H1 (cell line): Measurements from ENCODE around the gene UGT1A9. TPM values are rescaled to one million over a fixed set of nuclear protein-coding genes. Genes with fewer than 3 reads are reported as not detected.

Source experiments
- ATF2 ChIP-seq: IDR thresholded peaks from 2 replicates; pipeline ENCODE4 v1.6.1; 2012; ENCODE audit warnings: low read length, inconsistent platforms
- ATF3 ChIP-seq: IDR thresholded peaks from 2 replicates; pipeline ENCODE4 v1.6.1; 2011; ENCODE audit warnings: low read depth, mild to moderate bottlenecking, low read length; ENCODE audit not compliant: insufficient read depth
- BRCA1 ChIP-seq: IDR thresholded peaks from 2 replicates; pipeline ENCODE4 v1.6.1; 2012; ENCODE audit warnings: low read depth, low read length, improper control_type of control experiment
- CTCF ChIP-seq, 3 experiments: IDR thresholded peaks; 1 replicate in 2 of 3; 2 replicates in 1 of 3; pipeline versions ENCODE4 v1.5.1 to v1.6.1; 2011; ENCODE audit warnings: low read length in 3 of 3, mild to moderate bottlenecking in 3 of 3, inconsistent platforms in 2 of 3, low read depth in 1 of 3, moderate library complexity in 1 of 3; ENCODE audit not compliant: insufficient read depth in 1 of 3; ENCODE audit errors: control extremely low read depth in 1 of 3
- E2F6 ChIP-seq: IDR thresholded peaks from 2 replicates; pipeline ENCODE4 v1.6.1; 2012; ENCODE audit warnings: inconsistent platforms
- FOSL1 ChIP-seq: IDR thresholded peaks from 2 replicates; pipeline ENCODE4 v1.6.1; 2011; ENCODE audit warnings: mild to moderate bottlenecking, low read depth, low read length, moderate library complexity; ENCODE audit not compliant: insufficient read depth
- polyA plus RNA-seq, 7 experiments: library from polyadenylated mRNA; depleted of rRNA in 3 of 7; stranded (reverse) in 5 of 7; unstranded in 2 of 7; fragments of >200 nt in 5 of 7; fragments of 200-250 nt in 2 of 7; gene quantifications; 1 replicate in 5 of 7; 2 replicates in 1 of 7; 4 replicates in 1 of 7; pipeline versions ENCODE4 v1.2.1 to v1.2.3, GENCODE V29; 2011 to 2013; ENCODE audit warnings: missing spikeins in 2 of 7, mixed read lengths in 2 of 7
- total RNA-seq: library from RNA; stranded (reverse); fragmentation: NEBNext Ultra II Directional; extraction: Animal tissue kit (Norgen Biotek cat#: 25700); gene quantifications from 2 replicates; pipeline ENCODE4 v1.2.1, GENCODE V29; 2021

UGT1A9 gene
- total and polyA plus RNA-seq, 2 of the 8 experiments (the other 6 are each of a cell fraction or from before 2014, with no cell fraction given), result not detected

- TF ChIP-seq ATF2, result no peak
- no peak for TF ChIP-seq BRCA1
- no peak for TF ChIP-seq ATF3
- TF ChIP-seq E2F6, result no peak
- TF ChIP-seq FOSL1, result no peak
- TF ChIP-seq CTCF (IDR thresholded peaks at IDR 0.05; ENCODE audit: control extremely low read depth in 1 of 3, insufficient read depth in 1 of 3, low read depth in 1 of 3, low read length in 3 of 3), result no peak
- TF ChIP-seq, all 59 proteins: peak for 0
Measured at GRCh38 chr2:233801357-233802131, 129.8 kb downstream of the UGT1A9 start (continued).
